Ishikawa (cell line): ENCODE measurements around the gene ADAM10.

Source experiments
- CREB1 ChIP-seq: IDR thresholded peaks from 2 replicates; pipeline ENCODE4 v1.6.1; 2012; ENCODE audit warnings: low read depth
- EGR1 ChIP-seq: IDR thresholded peaks from 2 replicates; pipeline ENCODE4 v1.6.1; 2012
- EP300 ChIP-seq: IDR thresholded peaks from 2 replicates; pipeline ENCODE4 v1.6.1; 2012; ENCODE audit warnings: borderline replicate concordance
- NFIC ChIP-seq: IDR thresholded peaks from 2 replicates; pipeline ENCODE4 v1.6.1; 2012
- ZBTB7A ChIP-seq: IDR thresholded peaks from 2 replicates; pipeline ENCODE4 v1.6.1; 2012; ENCODE audit warnings: low read depth

- TF ChIP-seq CREB1 (no peak), ZBTB7A (no peak), EP300 (no peak), NFIC (no peak), EGR1 (no peak)
Measured at GRCh38 chr15:58649175-58649574, 100.3 kb downstream of the ADAM10 start.
